ENCODE results near the gene NDOR1. TPM values are rescaled to one million over a fixed set of nuclear protein-coding genes. Genes with fewer than 3 reads are reported as not detected.

Gene NDOR1
- total RNA-seq, 5 donors from 2014 or later (not counting 1 experiment from before 2014, with no cell fraction given) = 27.6 to 46.7 (median 45.4) TPM

DNA sequence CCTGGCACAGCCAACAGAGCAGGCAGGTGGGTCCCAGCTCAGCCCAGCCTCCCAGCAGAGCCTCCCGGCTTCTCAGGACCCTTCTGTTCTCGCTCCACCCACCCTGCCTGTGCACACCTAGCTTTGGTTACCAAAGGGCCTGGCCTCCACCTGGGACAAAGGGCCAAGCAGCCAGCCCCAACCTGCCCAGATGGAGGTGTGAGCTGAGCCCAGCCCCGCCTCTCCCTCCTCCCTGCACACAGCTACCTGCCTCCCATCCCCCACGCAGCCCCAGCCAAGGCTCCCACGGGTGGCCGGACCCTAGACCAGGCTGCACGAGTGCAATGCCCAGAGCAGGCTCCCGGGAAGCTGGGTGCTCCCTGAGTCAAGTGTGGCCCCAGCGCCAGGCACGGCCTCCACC, 10.6 kb upstream of the NDOR1 start:
- Histone ChIP-seq H3K27ac (ENCODE audit: low read length) (no peak overlapping the region), H3K4me3 (ENCODE audit: control insufficient read depth in 1 of 2, extremely low read depth in 1 of 2, low read length in 1 of 2) (no peak overlapping the region), H3K27me3 (replicated peaks in 1 of 2; ENCODE audit: control insufficient read depth in 2 of 2, extremely low read depth in 1 of 2, insufficient read depth in 2 of 2, low read length in 1 of 2) (peaks cover 0 to 11% of the 10 kb centered on the region in 2 experiments), H3K9me3 (no peaks in the 10 kb centered on the region), H3K36me3 (ENCODE audit: control insufficient read depth in 2 of 2, extremely low read depth in 1 of 2, insufficient read depth in 1 of 2, low read length in 1 of 2) (peaks cover 5 to 10% of the 10 kb centered on the region in 2 donors), H3K4me1 (ENCODE audit: control insufficient read depth in 1 of 2, extremely low read depth in 1 of 2, insufficient read depth in 2 of 2, low read length in 2 of 2) (peaks cover 0 to 25% of the 10 kb centered on the region in 2 experiments)
- H3K27ac Mint-ChIP-seq = no peak overlapping the region
- ATAC-seq (replicated peaks in 1 of 4) (no peak), DNase-seq (no peak)
- ChIA-PET POLR2A (no interaction called here), CTCF (no interaction called here)
- H3K4me1 Mint-ChIP-seq = peaks cover 0 to 17% (median 6%) of the 10 kb centered on the region in 3 donors
- no peaks in the 10 kb centered on the region for H3K36me3 Mint-ChIP-seq
- 83% methylated on average over 7 of the region's 10 CpGs for WGBS (ENCODE audit: insufficient coverage)
- H3K4me3 Mint-ChIP-seq = no peak overlapping the region
- H3K27me3 Mint-ChIP-seq = no peaks in the 10 kb centered on the region
- H3K9me3 Mint-ChIP-seq = no peaks in the 10 kb centered on the region

DNA sequence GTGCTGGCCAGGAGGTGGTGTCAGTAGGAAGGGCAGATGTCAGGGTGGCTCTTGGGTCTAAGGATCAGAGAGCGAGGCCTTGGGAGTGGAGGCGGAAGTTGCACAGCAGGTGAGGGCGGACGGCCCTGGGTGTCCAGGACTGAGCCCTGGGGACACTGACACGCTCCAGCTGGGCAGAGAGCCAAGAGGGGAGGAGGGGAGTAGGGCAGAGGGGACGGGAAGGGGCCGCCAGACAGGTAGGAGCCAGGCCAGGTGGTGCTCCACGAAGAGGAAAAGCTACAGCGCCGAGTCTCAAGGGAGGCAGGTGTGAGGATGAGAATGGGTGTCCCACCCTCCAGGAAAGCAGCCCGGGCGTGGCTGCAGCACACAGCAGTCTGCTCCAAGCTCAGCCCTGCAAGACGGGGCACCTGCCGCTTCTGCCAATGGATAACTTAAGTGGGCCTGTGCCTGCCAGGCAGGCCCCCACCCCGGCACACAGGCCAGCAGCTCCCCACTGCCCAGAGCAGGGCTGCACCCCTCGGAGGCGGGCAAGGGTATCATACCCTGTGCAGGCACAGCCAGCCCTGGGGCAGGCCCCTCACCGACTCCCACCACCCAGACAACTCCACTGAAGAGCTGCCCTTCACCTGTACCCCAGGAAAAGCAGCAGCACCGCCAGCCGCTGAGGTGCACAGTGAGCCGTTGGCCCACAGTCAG, 9.8 kb upstream of the NDOR1 start:
- Mint-ChIP-seq H3K9me3 (no peaks in the 10 kb centered on the region), H3K4me3 (no peak overlapping the region), H3K36me3 (no peaks in the 10 kb centered on the region), H3K27ac (no peak overlapping the region), H3K4me1 (peaks cover 0 to 13% (median 3%) of the 10 kb centered on the region in 3 donors), H3K27me3 (no peaks in the 10 kb centered on the region)
- Histone ChIP-seq H3K36me3 (ENCODE audit: control insufficient read depth in 2 of 2, extremely low read depth in 1 of 2, insufficient read depth in 1 of 2, low read length in 1 of 2) (peaks cover 2 to 4% of the 10 kb centered on the region in 2 donors), H3K27ac (ENCODE audit: low read length) (no peak overlapping the region), H3K4me1 (ENCODE audit: control insufficient read depth in 1 of 2, extremely low read depth in 1 of 2, insufficient read depth in 2 of 2, low read length in 2 of 2) (peaks cover 0 to 18% of the 10 kb centered on the region in 2 experiments), H3K27me3 (replicated peaks in 1 of 2; ENCODE audit: control insufficient read depth in 2 of 2, extremely low read depth in 1 of 2, insufficient read depth in 2 of 2, low read length in 1 of 2) (peaks cover 0 to 11% of the 10 kb centered on the region in 2 experiments), H3K4me3 (ENCODE audit: control insufficient read depth in 1 of 2, extremely low read depth in 1 of 2, low read length in 1 of 2) (no peak overlapping the region), H3K9me3 (no peaks in the 10 kb centered on the region)
- DNase-seq (no peak), ATAC-seq (replicated peaks in 1 of 4) (no peak)
- ChIA-PET CTCF (no interaction called here), POLR2A (no interaction called here)
- WGBS (ENCODE audit: insufficient coverage) = 90% methylated on average over 21 of the region's 21 CpGs

DNA sequence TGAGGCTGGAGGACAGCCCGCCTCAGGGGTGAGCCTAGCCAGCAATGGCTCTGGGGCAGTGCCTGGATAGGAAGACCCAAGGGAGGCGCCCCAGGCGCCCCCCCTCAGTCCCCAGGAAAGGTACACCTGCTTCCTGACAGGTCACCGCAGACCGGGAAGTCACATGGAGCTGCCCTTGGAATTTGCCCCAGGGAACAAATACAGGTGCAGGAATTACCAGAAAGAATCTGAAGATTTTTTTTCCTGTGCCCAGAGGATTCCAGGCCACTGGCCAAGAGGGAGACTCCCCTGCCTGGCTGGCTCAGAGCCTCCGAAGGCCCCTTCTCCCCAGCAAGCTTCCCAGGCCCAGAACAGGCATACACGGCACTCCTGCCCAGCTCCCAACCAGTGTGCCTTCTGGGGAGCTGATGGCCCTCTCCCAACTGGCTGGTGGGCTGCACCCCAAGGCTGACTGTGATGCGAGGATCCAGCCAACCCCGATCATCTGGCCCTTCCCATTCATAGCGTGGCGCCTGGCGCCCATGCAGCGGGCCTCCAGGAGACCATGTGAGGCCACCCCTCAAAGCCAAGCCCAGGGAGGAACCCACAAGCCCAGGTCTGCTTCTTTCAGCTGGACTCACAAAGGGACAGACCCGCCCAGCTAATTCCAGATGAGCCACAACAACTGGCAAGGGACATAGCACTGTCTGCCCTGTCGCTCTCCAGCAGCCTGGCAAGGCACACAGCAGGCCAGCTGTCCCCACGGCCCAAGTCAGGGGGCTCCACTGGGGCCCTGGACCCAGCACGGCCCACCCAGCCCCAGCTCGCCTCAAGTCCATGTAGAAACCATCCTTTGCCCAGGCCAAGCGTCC, 7.2 kb upstream of the NDOR1 start:
- DNase-seq (no peak), ATAC-seq (replicated peaks in 1 of 4) (no peak)
- H3K4me1 ChIP-seq (ENCODE audit: control insufficient read depth in 1 of 2, extremely low read depth in 1 of 2, insufficient read depth in 2 of 2, low read length in 2 of 2) = peaks cover 4 to 29% of the 10 kb centered on the region in 2 experiments
- H3K4me3 ChIP-seq (ENCODE audit: control insufficient read depth in 1 of 2, extremely low read depth in 1 of 2, low read length in 1 of 2) = no peak overlapping the region
- peaks cover 0 to 11% of the 10 kb centered on the region in 2 experiments for H3K27me3 ChIP-seq (replicated peaks in 1 of 2; ENCODE audit: control insufficient read depth in 2 of 2, extremely low read depth in 1 of 2, insufficient read depth in 2 of 2, low read length in 1 of 2)
- H3K9me3 ChIP-seq = no peaks in the 10 kb centered on the region
- H3K27ac ChIP-seq (ENCODE audit: low read length) = no peak overlapping the region
- POLR2A ChIA-PET = no interaction called here
- Mint-ChIP-seq H3K27ac (no peak overlapping the region), H3K36me3 (no peaks in the 10 kb centered on the region), H3K4me3 (peak overlapping the region; percentile 36 to 78 (median 45)), H3K9me3 (no peaks in the 10 kb centered on the region), H3K4me1 (peaks cover 6 to 29% (median 16%) of the 10 kb centered on the region in 3 donors), H3K27me3 (no peaks in the 10 kb centered on the region)
- 92% methylated on average over 19 of the region's 19 CpGs for WGBS (ENCODE audit: insufficient coverage)
- CTCF ChIA-PET = no interaction called here
- H3K36me3 ChIP-seq (ENCODE audit: control insufficient read depth in 2 of 2, extremely low read depth in 1 of 2, insufficient read depth in 1 of 2, low read length in 1 of 2) = peaks cover 0 to 2% of the 10 kb centered on the region in 2 donors

DNA sequence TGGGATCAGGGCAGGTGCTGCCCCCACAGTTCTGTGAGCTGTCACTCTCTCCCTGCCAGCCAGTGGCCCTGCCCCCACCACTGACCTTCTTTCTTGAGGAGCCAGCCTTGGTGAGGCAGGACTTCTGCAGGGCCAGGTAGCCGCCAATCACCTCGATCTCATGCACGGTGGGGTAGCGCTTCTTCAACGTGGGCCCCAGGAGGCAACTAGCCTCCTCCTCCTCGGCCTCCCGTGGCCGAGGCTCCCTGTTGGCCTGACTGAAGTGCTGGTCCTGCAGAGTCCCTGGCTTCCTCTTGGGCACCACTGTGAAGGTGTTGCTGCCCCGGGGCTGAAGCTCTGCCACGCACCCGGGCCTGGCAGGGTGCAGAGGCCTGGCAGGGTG, 6.6 kb upstream of the NDOR1 start:
- H3K4me1 Mint-ChIP-seq = peaks cover 8 to 33% (median 20%) of the 10 kb centered on the region in 3 donors
- H3K27ac Mint-ChIP-seq = no peak overlapping the region

DNA sequence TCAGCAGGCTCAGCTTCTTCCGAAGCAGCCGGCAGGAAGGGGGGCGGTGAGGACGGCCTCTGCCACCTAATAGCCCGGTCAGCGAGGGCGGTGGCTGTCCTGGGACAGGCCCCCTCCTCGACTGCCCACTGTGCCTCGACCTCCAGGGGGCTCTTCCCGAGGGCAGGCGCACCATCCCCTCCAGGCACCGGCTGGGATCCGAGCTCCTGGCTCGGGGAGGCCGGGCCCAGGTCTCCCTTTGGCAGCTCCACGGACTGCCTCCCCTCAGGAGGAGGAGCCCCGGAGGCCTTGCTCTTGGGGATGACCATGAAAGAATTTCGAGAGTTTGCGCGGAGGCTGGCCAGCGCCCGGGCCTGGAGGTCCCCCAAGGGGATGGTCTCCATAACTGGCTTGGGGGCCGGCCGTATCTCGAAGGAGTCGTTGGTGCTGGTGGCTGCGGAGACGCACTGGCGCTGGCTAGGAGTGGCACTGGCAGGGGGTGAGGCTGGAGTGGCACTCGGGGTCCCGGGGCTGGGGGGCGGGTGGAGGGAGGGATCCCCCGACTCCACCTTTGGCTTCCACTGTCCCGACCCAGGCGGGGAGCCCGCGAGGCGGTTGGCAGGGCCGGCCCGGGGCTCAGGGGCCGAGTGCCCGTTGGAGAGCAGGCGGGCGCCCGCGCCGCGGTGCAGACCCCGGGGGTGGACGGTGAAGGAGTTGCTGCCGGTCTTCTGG, 5.9 kb upstream of the NDOR1 start:
- ATAC-seq (replicated peaks in 1 of 4) (no peak), DNase-seq (no peak)
- peak overlapping the region; percentile 74 to 81 (median 78) for H3K4me3 Mint-ChIP-seq
- ChIA-PET CTCF (no interaction called here), POLR2A (no interaction called here)
- Histone ChIP-seq H3K9me3 (no peaks in the 10 kb centered on the region), H3K27ac (ENCODE audit: low read length) (no peak overlapping the region), H3K4me3 (ENCODE audit: control insufficient read depth in 1 of 2, extremely low read depth in 1 of 2, low read length in 1 of 2) (no peak overlapping the region), H3K27me3 (replicated peaks in 1 of 2; ENCODE audit: control insufficient read depth in 2 of 2, extremely low read depth in 1 of 2, insufficient read depth in 2 of 2, low read length in 1 of 2) (peaks cover 0 to 11% of the 10 kb centered on the region in 2 experiments), H3K36me3 (ENCODE audit: control insufficient read depth in 2 of 2, extremely low read depth in 1 of 2, insufficient read depth in 1 of 2, low read length in 1 of 2) (peaks cover 0 to 2% of the 10 kb centered on the region in 2 donors), H3K4me1 (ENCODE audit: control insufficient read depth in 1 of 2, extremely low read depth in 1 of 2, insufficient read depth in 2 of 2, low read length in 2 of 2) (peaks cover 12 to 42% of the 10 kb centered on the region in 2 experiments)
- H3K27ac Mint-ChIP-seq = no peak overlapping the region
- no peaks in the 10 kb centered on the region for H3K36me3 Mint-ChIP-seq
- H3K27me3 Mint-ChIP-seq = no peaks in the 10 kb centered on the region
- H3K9me3 Mint-ChIP-seq = no peaks in the 10 kb centered on the region
- H3K4me1 Mint-ChIP-seq = peaks cover 15 to 40% (median 27%) of the 10 kb centered on the region in 3 donors
- 47% methylated on average over 42 of the region's 51 CpGs for WGBS (ENCODE audit: insufficient coverage)

More for the DNA sequence above, 6.6 kb upstream of the NDOR1 start:
- Histone ChIP-seq H3K27ac (ENCODE audit: low read length) (no peak overlapping the region), H3K27me3 (replicated peaks in 1 of 2; ENCODE audit: control insufficient read depth in 2 of 2, extremely low read depth in 1 of 2, insufficient read depth in 2 of 2, low read length in 1 of 2) (peaks cover 0 to 11% of the 10 kb centered on the region in 2 experiments), H3K4me3 (ENCODE audit: control insufficient read depth in 1 of 2, extremely low read depth in 1 of 2, low read length in 1 of 2) (peak overlapping the region in 1 of 2 donors; percentile 11), H3K4me1 (ENCODE audit: control insufficient read depth in 1 of 2, extremely low read depth in 1 of 2, insufficient read depth in 2 of 2, low read length in 2 of 2) (peaks cover 5 to 35% of the 10 kb centered on the region in 2 experiments), H3K36me3 (ENCODE audit: control insufficient read depth in 2 of 2, extremely low read depth in 1 of 2, insufficient read depth in 1 of 2, low read length in 1 of 2) (peaks cover 0 to 2% of the 10 kb centered on the region in 2 donors), H3K9me3 (no peaks in the 10 kb centered on the region)
- Mint-ChIP-seq H3K9me3 (no peaks in the 10 kb centered on the region), H3K36me3 (no peaks in the 10 kb centered on the region), H3K4me3 (peak overlapping the region in 2 of 3 donors; percentile 45 to 78), H3K27me3 (no peaks in the 10 kb centered on the region)
- 93% methylated on average over 6 of the region's 11 CpGs for WGBS (ENCODE audit: insufficient coverage)
- no peak for ATAC-seq (replicated peaks in 1 of 4)
- CTCF ChIA-PET = no interaction called here
- DNase-seq = no peak
- POLR2A ChIA-PET = no interaction called here
